BLaER1 treated with 17β-estradiol and CSF1 and Interleukin-3, amounts not matched to agents 10 nM and 100 nM (cell line): ENCODE measurements around the gene ADORA2B.
"Not testable (repeated sequence)": the region's sequence is repeated elsewhere in the genome, so short reads cannot be mapped to it uniquely, and the experiment has no call there.

ENCODE experiments used
- H3K27ac ChIP-seq, 11 experiments: shearing (Covaris generic); formaldehyde crosslinking; 2 replicates each; pipeline ENCODE4 v1.8.1; 2022
- H3K27me3 ChIP-seq, 11 experiments: shearing (Covaris generic); formaldehyde crosslinking; 2 replicates each; pipeline ENCODE4 v1.8.1; 2022
- H3K36me3 ChIP-seq, 11 experiments: shearing (Covaris generic); formaldehyde crosslinking; 2 replicates each; pipeline ENCODE4 v1.8.1; 2022
- H3K4me1 ChIP-seq, 10 experiments: shearing (Covaris generic); formaldehyde crosslinking; 2 replicates each; pipeline ENCODE4 v1.8.1; 2022
- H3K4me2 ChIP-seq, 11 experiments: shearing (Covaris generic); formaldehyde crosslinking; 2 replicates each; pipeline ENCODE4 v1.8.1; 2022
- H3K4me3 ChIP-seq, 10 experiments: shearing (Covaris generic); formaldehyde crosslinking; 2 replicates each; pipeline ENCODE4 v1.8.1; 2022
- H3K9ac ChIP-seq, 11 experiments: shearing (Covaris generic); formaldehyde crosslinking; 2 replicates each; pipeline ENCODE4 v1.8.1; 2022
- H3K9me3 ChIP-seq, 11 experiments: shearing (Covaris generic); formaldehyde crosslinking; replicated peaks in 1 of 11; 2 replicates each; pipeline ENCODE4 v1.8.1; 2022
- H4K20me1 ChIP-seq, 11 experiments: shearing (Covaris generic); formaldehyde crosslinking; 2 replicates each; pipeline ENCODE4 v1.8.1; 2022
- Cebpa-rat ChIP-seq, 11 experiments: shearing (Covaris generic); IDR thresholded peaks; 2 replicates each; pipeline ENCODE4 v1.8.1; 2022

Gene ADORA2B

DNA sequence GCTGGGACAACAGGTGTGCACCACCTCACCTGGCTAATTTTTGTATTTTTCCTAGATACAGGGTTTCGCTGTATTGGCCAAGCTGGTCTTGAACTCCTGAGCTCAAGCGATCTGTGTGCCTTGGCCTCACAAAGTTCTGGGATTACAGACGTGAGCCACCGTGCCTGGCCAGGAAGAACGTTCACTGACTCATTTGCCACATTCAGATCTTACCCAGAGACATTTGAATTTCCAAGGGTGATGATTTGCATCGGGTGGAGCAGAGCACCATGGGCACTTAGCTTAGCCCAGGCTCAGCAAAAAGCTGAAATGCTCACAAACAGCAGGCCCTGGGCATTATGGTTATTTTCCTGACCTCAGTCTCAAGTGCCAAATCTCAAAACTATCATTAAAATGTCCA, 14.5 kb upstream of the ADORA2B start:
- no peak overlapping the region for H3K4me3 ChIP-seq
- H3K9me3 ChIP-seq: peaks cover 0 to 6% (median 0%) of the 10 kb centered on the region in 11 experiments; a peak in 1 of 22 replicates
- peak overlapping the region in 5 of 11 experiments; percentile 40 to 94 (median 89); a peak in 9 of 22 replicates for H3K4me2 ChIP-seq
- no peaks in the 10 kb centered on the region for H3K27me3 ChIP-seq
- peak overlapping the region in 5 of 11 experiments; percentile 2 to 22 (median 9); a peak in 4 of 22 replicates for H3K27ac ChIP-seq
- no peak overlapping the region for H3K9ac ChIP-seq
- peaks cover 5 to 55% (median 32%) of the 10 kb centered on the region in 10 experiments; a peak in 18 of 20 replicates for H3K4me1 ChIP-seq
- no peaks in the 10 kb centered on the region for H3K36me3 ChIP-seq
- no peaks in the 10 kb centered on the region for H4K20me1 ChIP-seq
- TF ChIP-seq Cebpa-rat (IDR thresholded peaks at IDR 0.05): no peak

DNA sequence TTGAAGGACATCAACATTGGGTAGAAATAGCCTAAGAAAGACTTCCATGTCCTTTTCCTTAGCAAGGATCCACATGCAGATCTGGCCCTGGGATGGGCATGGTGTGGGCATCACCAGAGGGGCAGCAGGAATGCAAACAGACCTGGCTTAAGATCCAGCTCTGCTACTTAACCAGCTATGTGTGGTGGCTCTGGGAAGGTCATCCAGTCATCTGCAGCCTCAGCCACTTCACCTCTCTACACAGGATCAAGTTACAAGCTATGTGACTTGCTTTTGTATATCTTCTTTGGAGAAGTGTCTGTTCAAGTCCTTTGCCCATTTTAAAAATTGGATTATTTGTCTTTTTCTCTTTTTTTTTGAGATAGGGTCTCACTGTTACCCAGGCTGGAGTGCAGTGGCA, 13.5 kb upstream of the ADORA2B start:
- Histone ChIP-seq H4K20me1 (no peaks in the 10 kb centered on the region), H3K9ac (no peak overlapping the region), H3K36me3 (no peaks in the 10 kb centered on the region), H3K4me2 (peak overlapping the region in 4 of 11 experiments; percentile 4 to 94 (median 86); a peak in 3 of 22 replicates), H3K27ac (no peak overlapping the region), H3K4me1 (peaks cover 5 to 52% (median 32%) of the 10 kb centered on the region in 10 experiments; a peak in 18 of 20 replicates), H3K9me3 (peaks cover 0 to 6% (median 0%) of the 10 kb centered on the region in 11 experiments; a peak in 1 of 22 replicates), H3K4me3 (no peak overlapping the region), H3K27me3 (no peaks in the 10 kb centered on the region)
- TF ChIP-seq Cebpa-rat (IDR thresholded peaks at IDR 0.05): no peak

DNA sequence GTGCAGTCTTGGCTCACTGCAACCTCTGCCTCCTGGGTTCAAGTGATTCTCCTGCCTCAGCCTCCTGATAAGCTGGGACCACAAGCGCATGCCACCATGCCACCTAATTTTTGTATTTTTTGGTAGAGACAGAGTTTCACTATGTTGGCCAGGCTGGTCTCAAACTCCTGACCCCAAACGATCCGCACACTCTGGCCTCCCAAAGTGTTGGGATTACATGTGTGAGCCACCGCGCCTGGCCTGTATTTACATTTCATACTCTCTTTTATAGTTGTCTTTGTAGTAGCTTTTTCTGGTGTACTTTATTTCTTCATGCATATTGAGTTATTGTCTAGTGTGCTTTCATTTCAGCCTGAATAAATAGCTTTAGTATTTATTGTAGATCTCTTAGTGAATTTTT, 10.1 kb upstream of the ADORA2B start:
- Histone ChIP-seq H3K36me3 (no peaks in the 10 kb centered on the region), H4K20me1 (no peaks in the 10 kb centered on the region), H3K4me2 (no peak overlapping the region), H3K9ac (no peak overlapping the region), H3K4me3 (no peak overlapping the region), H3K9me3 (peaks cover 0 to 15% (median 0%) of the 10 kb centered on the region in 11 experiments; a peak in 3 of 22 replicates), H3K4me1 (peaks cover 0 to 25% (median 5%) of the 10 kb centered on the region in 10 experiments; a peak in 10 of 20 replicates), H3K27ac (no peak overlapping the region), H3K27me3 (no peaks in the 10 kb centered on the region)
- no peak for TF ChIP-seq Cebpa-rat (IDR thresholded peaks at IDR 0.05)

DNA sequence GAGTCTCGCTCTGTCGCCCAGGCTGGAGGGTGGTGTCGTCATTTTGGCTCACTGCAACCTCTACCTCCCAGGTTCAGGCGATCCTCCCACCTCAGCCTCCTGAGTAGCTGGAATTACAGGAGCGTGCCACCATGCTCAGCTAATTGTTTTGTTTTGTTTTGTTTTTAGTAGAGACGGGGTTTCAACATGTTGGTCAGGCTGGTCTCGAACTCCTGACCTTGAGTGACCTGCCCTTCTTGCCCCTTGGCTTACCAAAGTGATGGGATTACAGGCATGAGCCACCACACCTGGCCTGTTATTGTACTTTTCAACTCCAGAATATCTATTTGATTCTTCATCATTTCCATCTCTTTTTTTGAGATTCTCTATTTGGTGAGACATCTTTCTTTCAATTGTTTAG, 9.0 kb upstream of the ADORA2B start:
- Histone ChIP-seq H3K4me2 (no peak overlapping the region), H4K20me1 (no peaks in the 10 kb centered on the region), H3K9ac (no peak overlapping the region), H3K9me3 (peaks cover 0 to 25% (median 2%) of the 10 kb centered on the region in 11 experiments; a peak in 10 of 22 replicates), H3K4me3 (no peak overlapping the region), H3K4me1 (peaks cover 0 to 14% (median under 1%) of the 10 kb centered on the region in 10 experiments; a peak in 9 of 20 replicates), H3K27ac (no peak overlapping the region), H3K36me3 (no peaks in the 10 kb centered on the region), H3K27me3 (no peaks in the 10 kb centered on the region)
- no peak for TF ChIP-seq Cebpa-rat (IDR thresholded peaks at IDR 0.05)

DNA sequence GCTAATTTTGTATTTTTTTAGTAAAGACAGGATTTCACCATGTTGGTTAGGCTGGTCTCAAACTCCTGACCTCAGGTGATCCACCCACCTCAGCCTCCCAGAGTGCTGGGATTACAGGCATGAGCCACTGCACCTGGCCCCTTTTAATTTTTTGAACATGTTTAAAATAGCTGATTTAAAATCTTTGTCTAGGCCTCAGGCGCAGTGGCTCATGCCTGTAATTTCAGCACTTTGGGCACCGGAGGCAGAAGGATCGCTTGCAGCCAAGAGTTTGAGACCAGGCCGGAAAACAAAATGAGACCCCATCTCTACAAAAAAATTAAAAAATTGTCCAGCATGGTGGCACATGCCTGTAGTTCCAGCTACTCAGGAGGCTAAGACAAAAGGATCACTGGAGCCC, 8.4 kb upstream of the ADORA2B start:
- not testable (repeated sequence) for H3K4me3 ChIP-seq, H3K36me3 ChIP-seq, H3K9ac ChIP-seq, H4K20me1 ChIP-seq, H3K27ac ChIP-seq, H3K27me3 ChIP-seq, H3K4me2 ChIP-seq
- H3K9me3 ChIP-seq: peaks cover 0 to 31% (median 3%) of the 10 kb centered on the region in 11 experiments; a peak in 10 of 22 replicates
- peaks cover 0 to 11% (median 2%) of the 10 kb centered on the region in 10 experiments; a peak in 9 of 20 replicates for H3K4me1 ChIP-seq

DNA sequence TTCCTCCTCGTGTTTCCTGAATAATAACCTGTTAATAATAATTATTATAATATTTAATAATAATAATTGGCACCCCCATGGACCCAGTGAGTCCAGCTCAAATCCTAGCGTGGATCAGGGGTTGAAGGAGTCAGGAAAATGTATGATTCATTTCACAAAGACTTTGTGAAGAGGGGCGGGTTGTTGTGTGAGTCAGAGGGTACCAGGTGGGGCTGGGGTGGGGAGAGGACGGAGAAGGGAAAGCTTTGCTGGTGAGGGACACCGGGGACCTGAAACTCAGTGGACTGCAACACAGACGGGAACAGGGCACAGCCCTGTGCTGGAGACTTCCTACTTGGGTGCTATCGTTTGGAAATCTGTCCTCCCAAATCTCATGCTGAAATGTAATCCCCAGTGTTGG, 3.1 kb upstream of the ADORA2B start:
- Histone ChIP-seq H3K9ac (peak overlapping the region in 6 of 11 experiments; percentile 1 to 63 (median 53); a peak in 9 of 22 replicates), H3K36me3 (peaks cover 0 to 4% (median 0%) of the 10 kb centered on the region in 11 experiments; a peak in 1 of 22 replicates), H3K9me3 (peaks cover 0 to 39% (median 3%) of the 10 kb centered on the region in 11 experiments; a peak in 10 of 22 replicates), H3K27ac (peak overlapping the region in 9 of 11 experiments; percentile 46 to 83 (median 73); a peak in 16 of 22 replicates), H4K20me1 (peaks cover 0 to 3% (median 0%) of the 10 kb centered on the region in 11 experiments; a peak in 1 of 22 replicates), H3K4me2 (peak overlapping the region in 10 of 11 experiments; percentile 39 to 98 (median 84); a peak in 17 of 22 replicates), H3K4me3 (peak overlapping the region in 3 of 10 experiments; percentile 7 to 33 (median 18); a peak in 1 of 20 replicates), H3K27me3 (peaks cover 0 to 42% (median 37%) of the 10 kb centered on the region in 11 experiments; a peak in 20 of 22 replicates), H3K4me1 (peaks cover 21 to 52% (median 46%) of the 10 kb centered on the region in 10 experiments)
- no peak for TF ChIP-seq Cebpa-rat (IDR thresholded peaks at IDR 0.05)

DNA sequence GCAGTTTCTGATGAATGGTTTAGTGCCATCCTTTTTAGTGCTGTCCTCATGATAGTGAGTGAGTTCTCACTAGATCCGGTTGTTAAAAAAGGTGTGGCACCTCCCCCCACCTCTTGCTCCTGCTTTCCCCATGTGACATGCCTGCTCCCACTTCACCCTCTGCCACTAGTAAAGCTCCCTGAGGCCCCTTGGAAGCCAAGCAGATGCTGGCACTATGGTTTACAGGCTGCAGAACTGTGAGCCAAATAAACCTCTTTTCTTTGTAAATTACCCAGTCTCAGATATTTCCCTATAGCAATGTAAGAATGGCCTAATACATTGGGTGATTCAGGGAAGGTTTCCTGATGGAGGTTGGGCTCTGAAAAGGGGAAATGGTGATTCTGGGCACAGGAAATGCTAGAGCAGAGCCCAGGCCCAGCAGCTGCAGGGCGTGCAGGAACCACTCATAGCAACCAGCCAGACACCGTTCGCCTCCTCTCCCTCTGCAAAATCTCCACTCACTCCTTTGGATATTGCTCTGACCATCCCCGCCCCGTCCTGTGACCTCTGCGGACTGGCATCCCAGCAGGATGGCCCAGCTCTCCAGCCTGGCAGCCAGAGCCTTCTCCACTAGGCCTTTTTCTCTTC, 2.6 kb upstream of the ADORA2B start:
- H3K4me2 ChIP-seq: peak overlapping the region; percentile 15 to 98 (median 80); a peak in 21 of 22 replicates
- H4K20me1 ChIP-seq: peaks cover 0 to 8% (median 0%) of the 10 kb centered on the region in 11 experiments; a peak in 2 of 22 replicates
- peaks cover 0 to 48% (median 43%) of the 10 kb centered on the region in 11 experiments; a peak in 20 of 22 replicates for H3K27me3 ChIP-seq
- TF ChIP-seq Cebpa-rat (IDR thresholded peaks at IDR 0.05): 0 out of 22 replicates have a peak, but pooled peaks of 1 of the 11 experiments have one; percentile 36
- H3K9me3 ChIP-seq: peaks cover 0 to 39% (median 3%) of the 10 kb centered on the region in 11 experiments; a peak in 10 of 22 replicates
- H3K36me3 ChIP-seq: peaks cover 0 to 4% (median 0%) of the 10 kb centered on the region in 11 experiments; a peak in 1 of 22 replicates
- peak overlapping the region in 8 of 11 experiments; percentile 7 to 64 (median 54); a peak in 13 of 22 replicates for H3K9ac ChIP-seq
- H3K4me3 ChIP-seq: peak overlapping the region in 3 of 10 experiments; percentile 7 to 33 (median 18); a peak in 3 of 20 replicates
- H3K4me1 ChIP-seq: peaks cover 21 to 57% (median 50%) of the 10 kb centered on the region in 10 experiments
- peak overlapping the region in 9 of 11 experiments; percentile 46 to 83 (median 73); a peak in 18 of 22 replicates for H3K27ac ChIP-seq

- H3K9ac ChIP-seq: peak overlapping the region; percentile 64 to 83 (median 78); a peak in 21 of 22 replicates
Measured at GRCh38 chr17:15943971-15944758, 765 bp upstream of the ADORA2B start.

More at GRCh38 chr17:15943971-15944758, 765 bp upstream of the ADORA2B start:
- no peak for TF ChIP-seq Cebpa-rat (IDR thresholded peaks at IDR 0.05)
- H3K9me3 ChIP-seq: peaks cover 0 to 31% (median 3%) of the 10 kb centered on the region in 11 experiments; a peak in 10 of 22 replicates
- peaks cover 0 to 4% (median 0%) of the 10 kb centered on the region in 11 experiments; a peak in 1 of 22 replicates for H3K36me3 ChIP-seq
- peaks cover 21 to 70% (median 55%) of the 10 kb centered on the region in 10 experiments for H3K4me1 ChIP-seq
- H3K27ac ChIP-seq: peak overlapping the region in 10 of 11 experiments; percentile 58 to 84 (median 76); a peak in 21 of 22 replicates
- peaks cover 0 to 15% (median 0%) of the 10 kb centered on the region in 11 experiments; a peak in 2 of 22 replicates for H4K20me1 ChIP-seq
- peaks cover 0 to 53% (median 49%) of the 10 kb centered on the region in 11 experiments; a peak in 20 of 22 replicates for H3K27me3 ChIP-seq
- peak overlapping the region; percentile 62 to 76 (median 68) for H3K4me3 ChIP-seq
- H3K4me2 ChIP-seq: peak overlapping the region; percentile 95 to 99 (median 97)
